Loucy (cell line): ENCODE results near the gene ZNF71.

Source experiments
- H2AFZ ChIP-seq: fragments of 200-600 bp; sonication (generic); 2 replicates; pipeline ENCODE4 v1.6.0; 2016; ENCODE audit warnings: antibody characterized with exemption, mild to moderate bottlenecking, low read length, moderate library complexity
- H3F3A ChIP-seq: fragments of 200-600 bp; 2 replicates; pipeline ENCODE4 v1.6.0; 2016; ENCODE audit warnings: antibody characterized with exemption, low read depth, mild to moderate bottlenecking
- H3K27me3 ChIP-seq: fragments of 200-600 bp; sonication (generic); 2 replicates; pipeline ENCODE4 v1.6.1; 2014; ENCODE audit warnings: low read length, mild to moderate bottlenecking; ENCODE audit not compliant: insufficient read depth, poor library complexity, severe bottlenecking
- H3K36me3 ChIP-seq: fragments of 200-600 bp; sonication (generic); 2 replicates; pipeline ENCODE4 v1.6.1; 2016; ENCODE audit warnings: low read length; ENCODE audit not compliant: insufficient read depth
- H3K4me1 ChIP-seq: fragments of 200-600 bp; sonication (generic); 2 replicates; pipeline ENCODE4 v1.5.1; 2014; ENCODE audit warnings: low read length, mild to moderate bottlenecking; ENCODE audit not compliant: insufficient read depth, poor library complexity, severe bottlenecking
- H3K4me2 ChIP-seq: fragments of 200-600 bp; sonication (generic); 2 replicates; pipeline ENCODE4 v1.6.0; 2014; ENCODE audit warnings: antibody characterized with exemption, low read length, low read depth, mild to moderate bottlenecking; ENCODE audit not compliant: poor library complexity, severe bottlenecking
- H3K4me3 ChIP-seq: fragments of 200-600 bp; sonication (generic); 2 replicates; pipeline ENCODE4 v1.5.1; 2014; ENCODE audit warnings: low read length, mild to moderate bottlenecking, mixed read lengths; ENCODE audit not compliant: poor library complexity, severe bottlenecking
- H3K79me2 ChIP-seq: fragments of 200-600 bp; sonication (generic); 2 replicates; pipeline ENCODE4 v1.6.1; 2014; ENCODE audit warnings: low read length; ENCODE audit not compliant: insufficient read depth
- H3K9ac ChIP-seq: fragments of 200-600 bp; sonication (generic); 2 replicates; pipeline ENCODE4 v1.6.0; 2014; ENCODE audit warnings: mild to moderate bottlenecking, low read depth, low read length, moderate library complexity; ENCODE audit not compliant: poor library complexity, severe bottlenecking
- H3K9me2 ChIP-seq: fragments of 200-600 bp; sonication (generic); replicated peaks from 2 replicates; pipeline ENCODE4 v1.6.1; 2016; ENCODE audit warnings: low read depth, low read length, mixed read lengths
- H3K9me3 ChIP-seq: fragments of 200-600 bp; sonication (generic); 2 replicates; pipeline ENCODE4 v1.6.1; 2014; ENCODE audit warnings: mild to moderate bottlenecking, antibody characterized with exemption, low read length, low read depth; ENCODE audit not compliant: insufficient read depth
- H4K20me1 ChIP-seq: fragments of 200-600 bp; sonication (generic); 2 replicates; pipeline ENCODE4 v1.6.0; 2014; ENCODE audit warnings: antibody characterized with exemption, low read length, mild to moderate bottlenecking; ENCODE audit not compliant: insufficient read depth, poor library complexity, severe bottlenecking
- EZH2phosphoT487 ChIP-seq: fragments of 200-600 bp; IDR thresholded peaks from 2 replicates; pipeline ENCODE4 v1.6.1; 2018; ENCODE audit warnings: antibody characterized with exemption, mild to moderate bottlenecking, moderate library complexity, borderline replicate concordance
- TF ChIP-seq, protein P1 (sequence below): fragments of 200-600 bp; sonication (generic); conservative IDR thresholded peaks from 2 replicates; pipeline ENCODE4 v1.5.1; 2014; ENCODE audit warnings: mild to moderate bottlenecking, antibody characterized with exemption, low read length

The ZNF71 gene

DNA sequence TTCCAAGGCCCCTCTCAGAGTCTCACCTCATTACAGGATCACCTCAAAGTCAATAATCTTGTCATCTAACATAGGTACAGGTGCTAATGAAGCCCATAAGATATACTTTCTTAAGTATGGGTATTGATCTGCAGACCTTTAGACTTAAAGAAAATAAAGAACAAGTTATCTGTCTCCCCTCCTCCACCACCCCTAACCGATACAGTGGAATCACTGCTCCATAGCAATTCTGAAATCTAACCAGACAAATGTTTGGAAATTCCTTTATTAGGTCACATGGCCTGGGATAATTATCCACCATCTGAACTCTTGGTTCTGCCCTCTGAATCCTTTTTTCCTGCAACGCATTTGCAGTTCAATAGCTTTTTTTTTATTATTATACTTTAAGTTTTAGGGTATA, 32.3 kb upstream of the ZNF71 start:
- no peaks in the 10 kb centered on the region for H3K27me3 ChIP-seq
- TF ChIP-seq, protein P1, sequence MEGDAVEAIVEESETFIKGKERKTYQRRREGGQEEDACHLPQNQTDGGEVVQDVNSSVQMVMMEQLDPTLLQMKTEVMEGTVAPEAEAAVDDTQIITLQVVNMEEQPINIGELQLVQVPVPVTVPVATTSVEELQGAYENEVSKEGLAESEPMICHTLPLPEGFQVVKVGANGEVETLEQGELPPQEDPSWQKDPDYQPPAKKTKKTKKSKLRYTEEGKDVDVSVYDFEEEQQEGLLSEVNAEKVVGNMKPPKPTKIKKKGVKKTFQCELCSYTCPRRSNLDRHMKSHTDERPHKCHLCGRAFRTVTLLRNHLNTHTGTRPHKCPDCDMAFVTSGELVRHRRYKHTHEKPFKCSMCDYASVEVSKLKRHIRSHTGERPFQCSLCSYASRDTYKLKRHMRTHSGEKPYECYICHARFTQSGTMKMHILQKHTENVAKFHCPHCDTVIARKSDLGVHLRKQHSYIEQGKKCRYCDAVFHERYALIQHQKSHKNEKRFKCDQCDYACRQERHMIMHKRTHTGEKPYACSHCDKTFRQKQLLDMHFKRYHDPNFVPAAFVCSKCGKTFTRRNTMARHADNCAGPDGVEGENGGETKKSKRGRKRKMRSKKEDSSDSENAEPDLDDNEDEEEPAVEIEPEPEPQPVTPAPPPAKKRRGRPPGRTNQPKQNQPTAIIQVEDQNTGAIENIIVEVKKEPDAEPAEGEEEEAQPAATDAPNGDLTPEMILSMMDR, result no peak
- no peak for TF ChIP-seq EZH2phosphoT487
- H3K9me2 ChIP-seq, result no peaks in the 10 kb centered on the region
- no peaks in the 10 kb centered on the region for H3F3A ChIP-seq
- no peak overlapping the region for H3K4me3 ChIP-seq
- H3K4me1 ChIP-seq, result no peaks in the 10 kb centered on the region
- H3K4me2 ChIP-seq, result no peak overlapping the region
- H4K20me1 ChIP-seq, result no peaks in the 10 kb centered on the region
- peaks cover under 1% of the 10 kb centered on the region; the same call in 1 of the 2 replicates for H3K79me2 ChIP-seq
- H3K36me3 ChIP-seq, result no peaks in the 10 kb centered on the region
- no peak overlapping the region for H2AFZ ChIP-seq
- peaks cover 22% of the 10 kb centered on the region for H3K9me3 ChIP-seq
- no peak overlapping the region for H3K9ac ChIP-seq

DNA sequence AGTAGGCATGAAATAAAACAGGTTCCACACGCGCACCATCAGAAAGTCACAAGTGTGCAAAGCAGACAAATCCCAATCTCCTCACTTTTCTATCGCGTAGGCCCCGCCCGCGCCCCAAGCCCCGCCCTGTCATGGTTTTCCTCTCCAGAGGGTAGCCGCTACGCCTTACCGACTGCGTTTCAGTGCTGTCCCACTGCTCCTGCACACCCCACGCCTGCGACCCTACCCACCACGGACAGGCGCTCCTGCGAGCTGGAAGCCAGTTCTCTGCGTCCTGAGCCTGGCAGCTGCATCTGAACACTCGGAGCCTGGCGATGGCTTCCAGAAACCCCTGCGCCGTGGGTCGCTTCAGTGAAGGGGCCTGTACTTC, 28.2 kb upstream of the ZNF71 start:
- H3K9me2 ChIP-seq, result no peaks in the 10 kb centered on the region
- H2AFZ ChIP-seq, result peak overlapping the region; percentile 98
- H3K9ac ChIP-seq, result peak overlapping the region; percentile 83
- peak overlapping the region; percentile 88 for H3K4me3 ChIP-seq
- no peaks in the 10 kb centered on the region for H3K27me3 ChIP-seq
- no peaks in the 10 kb centered on the region for H3K4me1 ChIP-seq
- no peaks in the 10 kb centered on the region for H3F3A ChIP-seq
- peak overlapping the region; percentile 57 for H3K4me2 ChIP-seq
- H3K9me3 ChIP-seq, result peaks cover 13% of the 10 kb centered on the region; the same call in 1 of the 2 replicates
- no peaks in the 10 kb centered on the region for H4K20me1 ChIP-seq
- H3K79me2 ChIP-seq, result peaks cover 3% of the 10 kb centered on the region; the same call in 1 of the 2 replicates
- no peaks in the 10 kb centered on the region for H3K36me3 ChIP-seq
- TF ChIP-seq, protein P1, result no peak
- no peak for TF ChIP-seq EZH2phosphoT487

GRCh38 chr19:56567274-56568120, 27.6 kb upstream of the ZNF71 start, which contains the start of gene ZNF470:
Gene ZNF470 (plus strand): TSS chr19:56567468. CDS start chr19:56570312, 2,844 bp downstream.
- peak within 1 kb of the TSS; percentile 98 for H2AFZ ChIP-seq
- H3K36me3 ChIP-seq, result no peaks in the 10 kb centered on the region
- TF ChIP-seq EZH2phosphoT487, result no peak
- TF ChIP-seq, protein P1, result no peak
- H3K9me3 ChIP-seq, result peaks cover 15% of the 10 kb centered on the region; the same call in 1 of the 2 replicates
- H3K27me3 ChIP-seq, result no peaks in the 10 kb centered on the region
- peak within 1 kb of the TSS; percentile 79 for H3K4me2 ChIP-seq
- no peaks in the 10 kb centered on the region for H3F3A ChIP-seq
- H3K4me3 ChIP-seq, result peak within 1 kb of the TSS; percentile 88
- no peaks in the 10 kb centered on the region for H3K4me1 ChIP-seq
- peak within 1 kb of the TSS; percentile 83 for H3K9ac ChIP-seq
- H3K9me2 ChIP-seq, result no peaks in the 10 kb centered on the region
- no peaks in the 10 kb centered on the region for H4K20me1 ChIP-seq
- peaks cover 3% of the 10 kb centered on the region; the same call in 1 of the 2 replicates for H3K79me2 ChIP-seq
